ENCODE results near the gene LRP4. TPM values are rescaled to one million over a fixed set of nuclear protein-coding genes. Genes with fewer than 3 reads are reported as not detected.

Gene LRP4
- total and polyA plus RNA-seq, 2 of the 8 experiments (the other 6 are each of a cell fraction or from before 2014, with no cell fraction given), result 5.4 to 22.1 TPM

GRCh38 chr11:46837860-46838259 lies 80.5 kb downstream of the LRP4 start (continued):
- no peak for TF ChIP-seq CHD7 (IDR thresholded peaks at IDR 0.05; ENCODE audit: insufficient replicate concordance, low read length)
